ENCODE results near the gene ISCA2. TPM values are rescaled to one million over a fixed set of nuclear protein-coding genes. Genes with fewer than 3 reads are reported as not detected.
"Not testable (repeated sequence)": the region's sequence is repeated elsewhere in the genome, so short reads cannot be mapped to it uniquely, and the experiment has no call there.

Gene ISCA2
- total RNA-seq, 4 donors from 2014 or later: 4.1 to 32.4 (median 20.6) TPM

GRCh38 chr14:74532246-74532645 lies 38.7 kb downstream of the ISCA2 start:
- H3K27ac ChIP-seq: no peak overlapping the region
- no peaks in the 10 kb centered on the region for H3K4me1 ChIP-seq
- no peak overlapping the region for H3K4me3 ChIP-seq
- no peaks in the 10 kb centered on the region for H3K36me3 ChIP-seq
- intact Hi-C loops (cut with DNase I; ENCODE audit: low total_unique reads): no loop called here
- no peaks in the 10 kb centered on the region for H3K9me3 ChIP-seq
- no peak for TF ChIP-seq CTCF (IDR thresholded peaks at IDR 0.05)
- no peak for TF ChIP-seq POLR2AphosphoS5 (IDR thresholded peaks at IDR 0.05)
- no peak for TF ChIP-seq EP300 (IDR thresholded peaks at IDR 0.05; ENCODE audit: low read depth)
- no peak for TF ChIP-seq POLR2A (IDR thresholded peaks at IDR 0.05)
- in situ Hi-C loops (cut with MboI; ENCODE audit: low pct_ligation_motif_present in 1 of 4, low pct_unique_long_range_greater_than_20kb in 1 of 4, low sequenced_read_pairs in 3 of 4): no loop called here
- 94% methylated on average over 10 of the region's 10 CpGs; no CpG with 5 or more reads in 1 of the 2 donors for WGBS, 2 donors (ENCODE audit: low coverage in 1 of 2)
- no peak for DNase-seq
- no peaks in the 10 kb centered on the region for H3K27me3 ChIP-seq

- in situ Hi-C loops (cut with MboI; ENCODE audit: low pct_ligation_motif_present in 1 of 4, low pct_unique_long_range_greater_than_20kb in 1 of 4, low sequenced_read_pairs in 3 of 4) (no loop called here), intact Hi-C loops (cut with DNase I; ENCODE audit: low total_unique reads) (no loop called here)
- Histone ChIP-seq H3K27me3 (no peaks in the 10 kb centered on the region), H3K27ac (no peak overlapping the region), H3K36me3 (no peaks in the 10 kb centered on the region), H3K9me3 (no peaks in the 10 kb centered on the region), H3K4me1 (no peaks in the 10 kb centered on the region), H3K4me3 (no peak overlapping the region)
- DNase-seq: no peak
- TF ChIP-seq CTCF (IDR thresholded peaks at IDR 0.05): no peak
- no peak for TF ChIP-seq POLR2A (IDR thresholded peaks at IDR 0.05)
- TF ChIP-seq POLR2AphosphoS5 (IDR thresholded peaks at IDR 0.05): no peak
- TF ChIP-seq EP300 (IDR thresholded peaks at IDR 0.05; ENCODE audit: low read depth): no peak
- WGBS, 2 donors (ENCODE audit: low coverage in 1 of 2): 71% methylated on average over 7 of the region's 7 CpGs; no CpG with 5 or more reads in 1 of the 2 donors
These were observed 40.0 kb downstream of the ISCA2 start for GRCh38 chr14:74533576-74533975.

- no peak for TF ChIP-seq POLR2AphosphoS5 (IDR thresholded peaks at IDR 0.05)
- TF ChIP-seq EP300 (IDR thresholded peaks at IDR 0.05; ENCODE audit: low read depth): no peak
- no peak for TF ChIP-seq CTCF (IDR thresholded peaks at IDR 0.05)
- TF ChIP-seq POLR2A (IDR thresholded peaks at IDR 0.05): no peak
- in situ Hi-C loops (cut with MboI; ENCODE audit: low pct_ligation_motif_present in 1 of 4, low pct_unique_long_range_greater_than_20kb in 1 of 4, low sequenced_read_pairs in 3 of 4) (no loop called here), intact Hi-C loops (cut with DNase I; ENCODE audit: low total_unique reads) (no loop called here)
- Histone ChIP-seq H3K36me3 (no peaks in the 10 kb centered on the region), H3K27ac (no peak overlapping the region), H3K4me3 (no peak overlapping the region), H3K9me3 (no peaks in the 10 kb centered on the region), H3K4me1 (no peaks in the 10 kb centered on the region), H3K27me3 (no peaks in the 10 kb centered on the region)
- 62 to 100% methylated on average over 1 to 10 of the region's 10 CpGs for WGBS, 2 donors (ENCODE audit: low coverage in 1 of 2)
- DNase-seq: no peak
These were observed 42.3 kb downstream of the ISCA2 start for GRCh38 chr14:74535756-74536325.

- H3K9me3 ChIP-seq; H3K27ac ChIP-seq; DNase-seq; intact Hi-C loops (cut with DNase I; ENCODE audit: low total_unique reads); H3K4me3 ChIP-seq; H3K36me3 ChIP-seq; H3K4me1 ChIP-seq; H3K27me3 ChIP-seq; in situ Hi-C loops (cut with MboI; ENCODE audit: low pct_ligation_motif_present in 1 of 4, low pct_unique_long_range_greater_than_20kb in 1 of 4, low sequenced_read_pairs in 3 of 4): not testable (repeated sequence)
- 60 to 68% methylated on average over 1 to 3 of the region's 3 CpGs for WGBS, 2 donors (ENCODE audit: low coverage in 1 of 2)
These were observed 42.8 kb downstream of the ISCA2 start for GRCh38 chr14:74536336-74536735.
